Prostate gland (tissue), 2 donors: ENCODE results near the gene DCLK2.

Source experiments
- CTCF ChIP-seq, 4 experiments: fragments of 200-600 bp in 2 of 4; fragments of 450-650 bp in 2 of 4; sonication (generic) in 2 of 4; IDR thresholded peaks; 1 replicate in 3 of 4; 2 replicates in 1 of 4; pipeline ENCODE4 v1.5.1; 2016 to 2019; ENCODE audit warnings: antibody characterized with exemption in 4 of 4, mild to moderate bottlenecking in 2 of 4, moderate library complexity in 2 of 4
- POLR2A ChIP-seq: fragments of 450-650 bp; IDR thresholded peaks from one replicate; pipeline ENCODE4 v1.6.1; 2016; ENCODE audit warnings: antibody characterized with exemption, mild to moderate bottlenecking

- TF ChIP-seq CTCF (IDR thresholded peaks at IDR 0.05) (no peak), POLR2A (no peak)
These were observed 160.3 kb downstream of the DCLK2 start for GRCh38 chr4:150238591-150238990.
